HG03108 (cell line): ENCODE results near the gene CCNYL1.
"Not testable (repeated sequence)": the region's sequence is repeated elsewhere in the genome, so short reads cannot be mapped to it uniquely, and the experiment has no call there.

Experiments
- ATAC-seq: cut with Tn5 transposase; IDR thresholded peaks from one replicate; pipeline ENCODE4 v1.9.1; 2021; ENCODE audit warnings: moderate library complexity; ENCODE audit not compliant: unreplicated experiment

CCNYL1 gene

GRCh38 chr2:207696911-207697310 lies 14.5 kb upstream of the CCNYL1 start:
- not testable (repeated sequence) for ATAC-seq

- ATAC-seq: no peak
Observed at GRCh38 chr2:207697411-207697810, 14.0 kb upstream of the CCNYL1 start.

GRCh38 chr2:207698301-207698700 lies 13.1 kb upstream of the CCNYL1 start:
- no peak for ATAC-seq

- no peak for ATAC-seq
Observed at GRCh38 chr2:207704078-207704477, 7.4 kb upstream of the CCNYL1 start.

DNA sequence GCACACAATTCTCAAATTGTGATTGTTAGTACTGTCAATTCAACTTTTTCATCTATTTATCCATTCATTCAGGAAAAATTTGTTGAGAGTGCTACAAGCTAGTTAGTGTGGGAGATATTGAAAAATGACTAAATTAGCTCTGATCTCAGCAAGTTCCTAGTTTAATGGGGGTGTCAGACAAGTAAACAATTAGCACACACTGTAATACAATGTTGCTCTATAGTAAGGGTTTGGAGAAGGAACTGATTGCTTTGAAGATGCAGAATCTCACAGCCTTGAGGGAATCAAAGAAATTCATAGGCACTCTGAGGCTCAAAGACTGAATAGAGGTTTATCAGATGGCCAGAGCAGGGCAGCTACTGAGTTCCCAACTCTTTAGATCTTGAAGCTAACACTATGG lies 6.8 kb upstream of the CCNYL1 start:
- ATAC-seq: no peak

- no peak for ATAC-seq
Observed at GRCh38 chr2:207706936-207707860, 4.2 kb upstream of the CCNYL1 start.

GRCh38 chr2:207711750-207712530 lies 500 bp downstream of the CCNYL1 start:
- ATAC-seq: peak; percentile 27

DNA sequence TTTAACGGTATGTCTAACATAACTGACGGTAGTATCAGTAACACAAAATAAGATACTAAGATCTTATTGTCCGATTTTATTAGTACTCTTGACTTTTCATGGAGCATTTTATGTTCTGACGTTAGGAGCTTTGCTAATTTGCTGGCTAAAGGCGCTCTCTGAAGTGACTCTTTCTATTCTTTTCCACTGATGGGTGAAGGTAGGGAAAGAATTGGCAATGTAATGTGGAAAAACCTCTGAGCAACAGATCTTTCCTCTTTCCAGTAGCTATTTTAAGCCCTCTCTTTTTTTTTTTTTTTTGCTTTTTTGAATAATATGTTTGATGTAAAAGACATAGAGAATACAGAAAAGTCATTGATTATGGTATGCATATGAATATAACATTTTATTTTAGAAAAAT lies 4.6 kb downstream of the CCNYL1 start:
- ATAC-seq: no peak

GRCh38 chr2:207718521-207718920 lies 7.1 kb downstream of the CCNYL1 start:
- ATAC-seq: no peak

DNA sequence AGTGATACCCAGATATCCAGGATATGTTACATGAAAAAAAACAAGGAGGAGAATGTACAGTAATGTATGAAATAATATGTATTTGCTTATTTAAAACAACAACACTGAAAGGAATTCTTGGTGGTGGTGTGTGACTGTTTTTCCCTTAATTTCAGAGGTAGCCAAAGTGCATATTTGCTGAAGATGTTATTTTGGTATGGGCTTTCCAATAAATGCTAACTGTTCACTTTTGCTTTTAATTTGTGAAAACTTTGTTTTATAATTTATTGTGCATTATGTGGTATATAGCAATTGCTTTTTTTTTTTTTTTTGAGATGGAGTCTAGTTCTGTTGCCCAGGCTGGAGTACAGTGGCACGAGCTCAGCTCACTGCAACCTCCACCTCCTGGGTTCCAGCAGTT lies 7.6 kb downstream of the CCNYL1 start:
- ATAC-seq: no peak

GRCh38 chr2:207719655-207720054 lies 8.2 kb downstream of the CCNYL1 start:
- not testable (repeated sequence) for ATAC-seq

DNA sequence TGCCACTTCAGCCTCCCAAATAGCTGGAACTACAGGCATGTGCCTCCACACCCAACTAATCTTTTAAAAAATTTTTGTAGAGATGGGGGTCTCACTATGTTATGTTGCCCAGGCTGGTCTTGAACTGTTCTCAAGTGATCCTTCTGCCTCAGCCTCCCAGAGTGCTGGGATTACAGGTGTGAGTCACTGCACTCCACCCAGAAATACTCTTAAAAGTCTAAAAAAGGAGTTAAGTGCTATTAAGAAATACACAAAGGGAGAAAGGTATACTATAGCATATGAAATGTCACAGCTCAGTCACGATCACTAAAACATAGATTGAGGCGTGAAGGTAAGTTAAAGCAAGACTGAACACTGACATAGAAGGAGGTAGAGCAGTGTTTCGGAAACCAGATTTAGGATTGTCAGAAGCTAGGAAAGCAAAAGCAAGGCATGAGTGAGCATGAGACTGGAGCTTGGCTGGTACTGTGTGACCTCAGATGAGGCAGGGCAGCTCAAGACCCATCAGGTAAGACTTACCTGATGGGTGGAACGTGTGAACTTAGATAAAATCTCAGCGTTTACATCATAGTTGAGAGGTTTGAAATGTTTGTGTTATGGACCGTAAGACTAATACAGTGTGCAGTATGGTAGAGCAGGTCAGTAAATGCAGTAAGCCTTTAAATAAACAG lies 9.2 kb downstream of the CCNYL1 start:
- ATAC-seq: no peak

GRCh38 chr2:207722773-207723424 lies 11.5 kb downstream of the CCNYL1 start:
- no peak for ATAC-seq

DNA sequence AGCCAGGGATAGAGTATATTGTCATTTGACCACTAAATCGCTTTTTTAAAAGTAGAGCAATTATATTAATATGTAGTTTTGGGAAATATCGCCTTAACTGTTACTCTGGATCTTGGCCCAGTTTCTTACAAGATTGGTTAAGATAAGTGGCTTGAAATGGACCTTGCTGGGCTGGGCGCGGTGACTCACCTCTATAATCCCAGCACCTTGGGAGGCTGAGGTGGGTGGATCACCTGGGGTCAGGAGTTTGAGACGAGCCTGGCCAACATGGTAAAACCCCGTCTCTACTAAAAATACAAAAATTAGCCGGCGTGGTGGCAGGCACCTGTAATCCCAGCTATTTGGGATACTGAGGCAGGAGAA lies 12.0 kb downstream of the CCNYL1 start:
- not testable (repeated sequence) for ATAC-seq

DNA sequence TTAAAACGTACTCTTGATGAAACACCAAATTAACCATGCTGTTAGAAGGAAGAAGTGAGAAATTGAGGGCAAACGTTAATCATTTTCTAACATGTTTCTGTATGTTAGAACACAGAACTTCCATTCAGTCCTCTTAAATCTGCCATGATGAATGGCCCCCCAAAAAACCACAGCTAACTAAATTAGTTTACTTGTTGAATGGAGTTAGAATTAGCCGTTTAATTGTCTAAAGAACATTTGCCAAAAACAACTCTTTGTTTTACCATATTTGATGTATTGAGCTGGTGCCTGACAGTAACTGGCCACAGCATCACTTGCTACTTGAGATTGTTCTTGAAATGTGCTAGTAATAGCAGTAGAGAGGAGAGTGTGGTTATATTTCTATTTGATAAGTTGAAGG lies 12.7 kb downstream of the CCNYL1 start:
- ATAC-seq: peak; percentile 61

- no peak for ATAC-seq
Observed at GRCh38 chr2:207725873-207726578, 14.6 kb downstream of the CCNYL1 start.

GRCh38 chr2:207727261-207727660 lies 15.8 kb downstream of the CCNYL1 start:
- ATAC-seq: no peak

DNA sequence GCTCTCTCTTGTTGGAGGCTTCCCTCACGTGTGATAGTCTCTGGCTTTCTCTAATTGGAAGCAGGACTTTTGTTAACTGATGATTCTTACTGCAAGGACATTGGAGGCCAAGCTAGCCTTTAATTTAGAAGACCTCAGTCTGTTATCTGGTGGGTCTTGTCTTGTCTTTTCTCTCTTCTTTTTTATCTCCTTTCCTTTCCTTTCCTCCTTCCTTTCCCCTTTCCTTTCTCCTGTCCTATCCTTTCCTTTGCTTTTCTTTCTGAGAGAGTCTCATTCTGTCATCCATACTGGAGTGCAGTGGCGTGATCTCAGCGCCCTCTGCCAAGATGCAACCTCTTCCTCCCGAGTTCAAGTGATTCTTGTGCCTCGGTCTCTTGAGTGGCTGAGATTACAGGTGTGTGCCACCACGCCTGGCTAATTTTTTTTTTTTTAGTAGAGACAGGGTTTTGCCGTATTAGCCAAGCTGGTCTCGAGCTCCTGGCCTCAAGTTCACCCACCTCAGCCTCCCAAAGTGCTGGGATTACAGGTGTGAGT lies 18.1 kb downstream of the CCNYL1 start:
- ATAC-seq: no peak

GRCh38 chr2:207731138-207731537 lies 19.7 kb downstream of the CCNYL1 start:
- ATAC-seq: no peak

DNA sequence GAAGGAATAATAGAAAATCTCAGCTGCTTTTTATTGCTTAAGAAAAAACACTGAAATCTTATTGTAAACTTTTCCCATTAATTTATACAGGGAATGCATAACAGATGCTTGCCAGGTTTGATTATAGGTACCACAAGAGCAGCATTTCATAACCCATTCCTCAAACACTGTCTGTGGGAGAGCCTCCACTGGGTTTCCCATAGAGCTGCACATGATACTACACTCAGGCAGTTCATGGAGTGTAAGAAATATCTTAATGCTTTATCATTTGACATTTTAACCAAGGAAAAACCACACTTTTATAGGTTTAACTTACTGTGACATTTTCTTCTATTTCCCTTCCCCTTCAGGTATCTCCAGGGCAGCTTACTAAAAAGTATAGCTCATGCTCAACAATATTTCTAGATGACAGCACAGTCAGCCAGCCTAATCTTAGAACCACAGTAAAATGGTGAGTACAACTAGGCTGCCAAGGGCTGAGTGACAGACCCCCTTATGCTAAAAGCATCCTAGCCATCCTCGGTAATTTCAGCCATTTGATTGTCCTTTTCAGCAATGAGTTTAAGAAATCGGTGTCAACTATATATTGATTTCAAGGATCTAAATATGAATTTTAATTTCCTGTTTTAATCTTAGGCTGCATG lies 22.3 kb downstream of the CCNYL1 start:
- no peak for ATAC-seq
